ENCODE results near the gene ATP11A. TPM values are rescaled to one million over a fixed set of nuclear protein-coding genes. Genes with fewer than 3 reads are reported as not detected.

The ATP11A gene
- total RNA-seq, 1 donor from 2014 or later, result 102 TPM

- DNase-seq (peak; percentile 20), ATAC-seq (no peak)
- intact Hi-C loops (cut with micrococcal nuclease), result no loop called here
These were observed 28.5 kb downstream of the ATP11A start for GRCh38 chr13:112718318-112718717.

- intact Hi-C loops (cut with micrococcal nuclease), result no loop called here
- ATAC-seq (no peak), DNase-seq (no peak)
These were observed 29.2 kb downstream of the ATP11A start for GRCh38 chr13:112719016-112719415.

GRCh38 chr13:112719556-112719955 is 29.7 kb downstream of the ATP11A start:
- intact Hi-C loops (cut with micrococcal nuclease), result no loop called here
- DNase-seq (no peak), ATAC-seq (no peak)

GRCh38 chr13:112720251-112720650 is 30.4 kb downstream of the ATP11A start:
- no peak for ATAC-seq
- no peak for DNase-seq
- intact Hi-C loops (cut with micrococcal nuclease), result no loop called here

GRCh38 chr13:112720814-112721197 is 31.0 kb downstream of the ATP11A start:
- ATAC-seq (no peak), DNase-seq (peak; percentile 20)
- intact Hi-C loops (cut with micrococcal nuclease), result no loop called here

GRCh38 chr13:112721198-112722104 is 31.6 kb downstream of the ATP11A start:
- intact Hi-C loops (cut with micrococcal nuclease), result no loop called here
- ATAC-seq (no peak), DNase-seq (peak; percentile 29)

- DNase-seq (peak; percentile 75), ATAC-seq (peak; percentile 71)
- intact Hi-C loops (cut with micrococcal nuclease), result no loop called here
These were observed 32.8 kb downstream of the ATP11A start for GRCh38 chr13:112722433-112723263.

GRCh38 chr13:112723771-112724170 is 33.9 kb downstream of the ATP11A start:
- ATAC-seq (no peak), DNase-seq (peak; percentile 25)
- intact Hi-C loops (cut with micrococcal nuclease), result no loop called here

GRCh38 chr13:112724788-112725345 is 35.0 kb downstream of the ATP11A start:
- intact Hi-C loops (cut with micrococcal nuclease), result no loop called here
- DNase-seq (no peak), ATAC-seq (no peak)

- ATAC-seq (peak; percentile 52), DNase-seq (no peak)
- intact Hi-C loops (cut with micrococcal nuclease), result no loop called here
These were observed 35.6 kb downstream of the ATP11A start for GRCh38 chr13:112725346-112726015.

- ATAC-seq (no peak), DNase-seq (no peak)
- intact Hi-C loops (cut with micrococcal nuclease), result no loop called here
These were observed 36.4 kb downstream of the ATP11A start for GRCh38 chr13:112726016-112726767.

- ATAC-seq (no peak), DNase-seq (no peak)
- intact Hi-C loops (cut with micrococcal nuclease), result no loop called here
These were observed 37.7 kb downstream of the ATP11A start for GRCh38 chr13:112727581-112727980.

GRCh38 chr13:112728375-112729126 is 38.7 kb downstream of the ATP11A start:
- no peak for DNase-seq
- intact Hi-C loops (cut with micrococcal nuclease), result no loop called here
- no peak for ATAC-seq

GRCh38 chr13:112729408-112729807 is 39.6 kb downstream of the ATP11A start:
- peak; percentile 86 for DNase-seq
- ATAC-seq, result peak; percentile 86
- intact Hi-C loops (cut with micrococcal nuclease), result no loop called here

- peak; percentile 68 for DNase-seq
- intact Hi-C loops (cut with micrococcal nuclease), result no loop called here
- peak; percentile 73 for ATAC-seq
These were observed 40.4 kb downstream of the ATP11A start for GRCh38 chr13:112730157-112730671.

GRCh38 chr13:112731667-112732616 is 42.1 kb downstream of the ATP11A start:
- DNase-seq, result no peak
- ATAC-seq, result no peak
- intact Hi-C loops (cut with micrococcal nuclease), result no loop called here

GRCh38 chr13:112732679-112733078 is 42.8 kb downstream of the ATP11A start:
- intact Hi-C loops (cut with micrococcal nuclease), result no loop called here
- no peak for DNase-seq
- no peak for ATAC-seq

All from left ventricle myocardium superior (tissue), 1 donor.